Upper lobe of left lung (tissue), 4 donors: Measurements from ENCODE around the gene ARHGAP21.

Experiments
- POLR2A ChIP-seq, 4 donors: fragments of 450-650 bp; IDR thresholded peaks; one replicate each; pipeline ENCODE4 v1.5.1; 2016 to 2017; ENCODE audit warnings: antibody characterized with exemption in 4 of 4, mild to moderate bottlenecking in 2 of 4
- POLR2AphosphoS5 ChIP-seq, 2 donors: sonication (generic); formaldehyde crosslinking; IDR thresholded peaks; one replicate each; pipeline ENCODE4 v1.5.1; 2017; ENCODE audit warnings: antibody characterized with exemption in 2 of 2

GRCh38 chr10:24681572-24682088 lies 42.1 kb downstream of the ARHGAP21 start:
- TF ChIP-seq POLR2A (IDR thresholded peaks at IDR 0.05), result no peak
- no peak for TF ChIP-seq POLR2AphosphoS5 (IDR thresholded peaks at IDR 0.05)
